Fibroblast of the aortic adventitia (primary cell): ENCODE results near the gene KIF26B. TPM values are rescaled to one million over a fixed set of nuclear protein-coding genes. Genes with fewer than 3 reads are reported as not detected.

Experiments used
- DNase-seq: peaks from one replicate; pipeline ENCODE4 v3.0.0-alpha.2; 2010; ENCODE audit warnings: low read depth
- H3K4me3 ChIP-seq: 2 replicates; pipeline ENCODE4 v1.5.1; 2011; ENCODE audit warnings: low read depth, mild to moderate bottlenecking, control low read depth, low read length, moderate library complexity
- CTCF ChIP-seq: IDR thresholded peaks from 2 replicates; pipeline ENCODE4 v1.5.1; 2011; ENCODE audit warnings: mild to moderate bottlenecking, low read length, control low read depth, inconsistent platforms; ENCODE audit not compliant: insufficient read depth
- total RNA-seq: library from RNA; depleted of rRNA; stranded (reverse); fragments of >200 nt; gene quantifications from 2 replicates; pipeline ENCODE4 v1.2.3, GENCODE V29; 2012; ENCODE audit warnings: low replicate concordance

KIF26B gene
- total RNA-seq, 1 donor: 4.6 TPM

- TF ChIP-seq CTCF: no peak
- no peak for DNase-seq
- no peak overlapping the region for H3K4me3 ChIP-seq
Measured at GRCh38 chr1:245484176-245484575, 329.4 kb downstream of the KIF26B start.

- no peak for TF ChIP-seq CTCF
- H3K4me3 ChIP-seq: no peak overlapping the region
- DNase-seq: no peak
Measured at GRCh38 chr1:245485996-245486395, 331.2 kb downstream of the KIF26B start.

- H3K4me3 ChIP-seq: no peak overlapping the region
- no peak for DNase-seq
- no peak for TF ChIP-seq CTCF
Measured at GRCh38 chr1:245486775-245487470, 332.1 kb downstream of the KIF26B start.

GRCh38 chr1:245488346-245489129 is 333.8 kb downstream of the KIF26B start:
- no peak for DNase-seq
- no peak overlapping the region for H3K4me3 ChIP-seq
- no peak for TF ChIP-seq CTCF

- TF ChIP-seq CTCF: no peak
- no peak overlapping the region for H3K4me3 ChIP-seq
- no peak for DNase-seq
Measured at GRCh38 chr1:245489838-245490237, 335.1 kb downstream of the KIF26B start.

- H3K4me3 ChIP-seq: no peak overlapping the region
- TF ChIP-seq CTCF: peak; percentile 33
- DNase-seq: no peak
Measured at GRCh38 chr1:245493029-245493428, 338.2 kb downstream of the KIF26B start.
